ENCODE measurements around the gene ENPEP.

DNA sequence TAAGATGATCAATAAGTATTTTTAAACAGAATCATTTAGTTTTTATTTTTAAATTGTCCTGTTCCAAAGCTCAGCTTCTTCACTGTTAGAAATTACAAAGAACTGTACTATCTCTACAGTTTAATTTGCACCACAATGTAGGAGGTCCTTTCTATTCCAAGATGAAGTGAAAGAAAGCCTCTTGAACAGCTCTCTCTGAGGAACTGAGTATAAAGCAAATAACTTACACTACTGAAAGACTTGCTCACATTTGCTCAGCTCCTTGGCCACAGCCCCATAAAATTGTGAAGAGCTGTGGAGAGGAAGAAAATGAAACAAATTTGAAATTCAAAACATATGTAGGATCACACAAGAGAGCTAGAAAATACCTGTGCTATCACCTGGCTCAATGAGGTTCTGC is 68.6 kb downstream of the ENPEP start:
- no peak for TF ChIP-seq PRPF4 (IDR thresholded peaks at IDR 0.05; ENCODE audit: low read depth, low read length, poor library complexity, severe bottlenecking)
- TF ChIP-seq, protein P1, sequence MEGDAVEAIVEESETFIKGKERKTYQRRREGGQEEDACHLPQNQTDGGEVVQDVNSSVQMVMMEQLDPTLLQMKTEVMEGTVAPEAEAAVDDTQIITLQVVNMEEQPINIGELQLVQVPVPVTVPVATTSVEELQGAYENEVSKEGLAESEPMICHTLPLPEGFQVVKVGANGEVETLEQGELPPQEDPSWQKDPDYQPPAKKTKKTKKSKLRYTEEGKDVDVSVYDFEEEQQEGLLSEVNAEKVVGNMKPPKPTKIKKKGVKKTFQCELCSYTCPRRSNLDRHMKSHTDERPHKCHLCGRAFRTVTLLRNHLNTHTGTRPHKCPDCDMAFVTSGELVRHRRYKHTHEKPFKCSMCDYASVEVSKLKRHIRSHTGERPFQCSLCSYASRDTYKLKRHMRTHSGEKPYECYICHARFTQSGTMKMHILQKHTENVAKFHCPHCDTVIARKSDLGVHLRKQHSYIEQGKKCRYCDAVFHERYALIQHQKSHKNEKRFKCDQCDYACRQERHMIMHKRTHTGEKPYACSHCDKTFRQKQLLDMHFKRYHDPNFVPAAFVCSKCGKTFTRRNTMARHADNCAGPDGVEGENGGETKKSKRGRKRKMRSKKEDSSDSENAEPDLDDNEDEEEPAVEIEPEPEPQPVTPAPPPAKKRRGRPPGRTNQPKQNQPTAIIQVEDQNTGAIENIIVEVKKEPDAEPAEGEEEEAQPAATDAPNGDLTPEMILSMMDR (CRISPR knock-in tag; IDR thresholded peaks at IDR 0.05) = no peak
- no peak for TF ChIP-seq ZNF367 (CRISPR knock-in tag; IDR thresholded peaks at IDR 0.05; ENCODE audit: borderline replicate concordance)
- no peak for TF ChIP-seq JUNB (CRISPR knock-in tag; IDR thresholded peaks at IDR 0.05; ENCODE audit: borderline replicate concordance)
- TF ChIP-seq PHF8 (CRISPR knock-in tag; IDR thresholded peaks at IDR 0.05) = no peak

Measured in HepG2 (cell line).